ENCODE measurements around the gene PI4KA. TPM values are rescaled to one million over a fixed set of nuclear protein-coding genes. Genes with fewer than 3 reads are reported as not detected.
"Not testable (repeated sequence)": the region's sequence is repeated elsewhere in the genome, so short reads cannot be mapped to it uniquely, and the experiment has no call there.

Gene PI4KA
- total RNA-seq, 3 donors from 2014 or later = 62.7 to 103 (median 73.5) TPM

- no peaks in the 10 kb centered on the region for H3K36me3 ChIP-seq
- no peak overlapping the region for H3K27ac ChIP-seq
Measured at GRCh38 chr22:20721409-20722218, 137.0 kb downstream of the PI4KA start.

GRCh38 chr22:20720692-20721408 lies 137.8 kb downstream of the PI4KA start:
- H3K4me3 ChIP-seq = no peak overlapping the region
- no peak for DNase-seq (ENCODE audit: low spot score in 2 of 2)
- no peaks in the 10 kb centered on the region for H3K27me3 ChIP-seq
- no peaks in the 10 kb centered on the region for H3K36me3 ChIP-seq
- no peaks in the 10 kb centered on the region for H3K9me3 ChIP-seq
- intact Hi-C loops (cut with DNase I; ENCODE audit: low total_unique reads) = no loop called here
- no peak overlapping the region for H3K27ac ChIP-seq
- H3K4me1 ChIP-seq = no peaks in the 10 kb centered on the region
- TF ChIP-seq POLR2A (IDR thresholded peaks at IDR 0.05) (no peak), POLR2AphosphoS5 (IDR thresholded peaks at IDR 0.05) (no peak)
- TF ChIP-seq, protein P1, sequence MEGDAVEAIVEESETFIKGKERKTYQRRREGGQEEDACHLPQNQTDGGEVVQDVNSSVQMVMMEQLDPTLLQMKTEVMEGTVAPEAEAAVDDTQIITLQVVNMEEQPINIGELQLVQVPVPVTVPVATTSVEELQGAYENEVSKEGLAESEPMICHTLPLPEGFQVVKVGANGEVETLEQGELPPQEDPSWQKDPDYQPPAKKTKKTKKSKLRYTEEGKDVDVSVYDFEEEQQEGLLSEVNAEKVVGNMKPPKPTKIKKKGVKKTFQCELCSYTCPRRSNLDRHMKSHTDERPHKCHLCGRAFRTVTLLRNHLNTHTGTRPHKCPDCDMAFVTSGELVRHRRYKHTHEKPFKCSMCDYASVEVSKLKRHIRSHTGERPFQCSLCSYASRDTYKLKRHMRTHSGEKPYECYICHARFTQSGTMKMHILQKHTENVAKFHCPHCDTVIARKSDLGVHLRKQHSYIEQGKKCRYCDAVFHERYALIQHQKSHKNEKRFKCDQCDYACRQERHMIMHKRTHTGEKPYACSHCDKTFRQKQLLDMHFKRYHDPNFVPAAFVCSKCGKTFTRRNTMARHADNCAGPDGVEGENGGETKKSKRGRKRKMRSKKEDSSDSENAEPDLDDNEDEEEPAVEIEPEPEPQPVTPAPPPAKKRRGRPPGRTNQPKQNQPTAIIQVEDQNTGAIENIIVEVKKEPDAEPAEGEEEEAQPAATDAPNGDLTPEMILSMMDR (IDR thresholded peaks at IDR 0.05) = no peak

More at GRCh38 chr22:20721409-20722218, 137.0 kb downstream of the PI4KA start:
- Histone ChIP-seq H3K27me3 (no peaks in the 10 kb centered on the region), H3K4me3 (no peak overlapping the region), H3K9me3 (no peaks in the 10 kb centered on the region), H3K4me1 (no peaks in the 10 kb centered on the region)
- no peak for DNase-seq (ENCODE audit: low spot score in 2 of 2)
- intact Hi-C loops (cut with DNase I; ENCODE audit: low total_unique reads) = no loop called here
- TF ChIP-seq POLR2AphosphoS5 (IDR thresholded peaks at IDR 0.05) (no peak), POLR2A (IDR thresholded peaks at IDR 0.05) (no peak)
- TF ChIP-seq, protein P1 (IDR thresholded peaks at IDR 0.05) = no peak

GRCh38 chr22:20718727-20719126 lies 139.9 kb downstream of the PI4KA start:
- H3K27ac ChIP-seq; H3K4me3 ChIP-seq; H3K9me3 ChIP-seq; H3K36me3 ChIP-seq; H3K4me1 ChIP-seq; DNase-seq (ENCODE audit: low spot score in 2 of 2); H3K27me3 ChIP-seq; intact Hi-C loops (cut with DNase I; ENCODE audit: low total_unique reads): not testable (repeated sequence)

- intact Hi-C loops (cut with DNase I; ENCODE audit: low total_unique reads); H3K4me1 ChIP-seq; H3K36me3 ChIP-seq; H3K9me3 ChIP-seq; H3K4me3 ChIP-seq; H3K27me3 ChIP-seq; H3K27ac ChIP-seq; DNase-seq (ENCODE audit: low spot score in 2 of 2): not testable (repeated sequence)
Measured at GRCh38 chr22:20717981-20718380, 140.6 kb downstream of the PI4KA start.

GRCh38 chr22:20717213-20717866 lies 141.3 kb downstream of the PI4KA start:
- H3K4me3 ChIP-seq; DNase-seq (ENCODE audit: low spot score in 2 of 2); H3K36me3 ChIP-seq; intact Hi-C loops (cut with DNase I; ENCODE audit: low total_unique reads); H3K27ac ChIP-seq; H3K9me3 ChIP-seq; H3K4me1 ChIP-seq; H3K27me3 ChIP-seq: not testable (repeated sequence)

GRCh38 chr22:20713116-20713515 lies 145.5 kb downstream of the PI4KA start:
- H3K36me3 ChIP-seq; H3K4me1 ChIP-seq; intact Hi-C loops (cut with DNase I; ENCODE audit: low total_unique reads); DNase-seq (ENCODE audit: low spot score in 2 of 2); H3K27ac ChIP-seq; H3K4me3 ChIP-seq; H3K27me3 ChIP-seq; H3K9me3 ChIP-seq: not testable (repeated sequence)

- H3K9me3 ChIP-seq; H3K4me3 ChIP-seq; H3K27ac ChIP-seq; H3K4me1 ChIP-seq; DNase-seq (ENCODE audit: low spot score in 2 of 2); intact Hi-C loops (cut with DNase I; ENCODE audit: low total_unique reads); H3K36me3 ChIP-seq; H3K27me3 ChIP-seq: not testable (repeated sequence)
Measured at GRCh38 chr22:20709966-20710365, 148.6 kb downstream of the PI4KA start.

DNA sequence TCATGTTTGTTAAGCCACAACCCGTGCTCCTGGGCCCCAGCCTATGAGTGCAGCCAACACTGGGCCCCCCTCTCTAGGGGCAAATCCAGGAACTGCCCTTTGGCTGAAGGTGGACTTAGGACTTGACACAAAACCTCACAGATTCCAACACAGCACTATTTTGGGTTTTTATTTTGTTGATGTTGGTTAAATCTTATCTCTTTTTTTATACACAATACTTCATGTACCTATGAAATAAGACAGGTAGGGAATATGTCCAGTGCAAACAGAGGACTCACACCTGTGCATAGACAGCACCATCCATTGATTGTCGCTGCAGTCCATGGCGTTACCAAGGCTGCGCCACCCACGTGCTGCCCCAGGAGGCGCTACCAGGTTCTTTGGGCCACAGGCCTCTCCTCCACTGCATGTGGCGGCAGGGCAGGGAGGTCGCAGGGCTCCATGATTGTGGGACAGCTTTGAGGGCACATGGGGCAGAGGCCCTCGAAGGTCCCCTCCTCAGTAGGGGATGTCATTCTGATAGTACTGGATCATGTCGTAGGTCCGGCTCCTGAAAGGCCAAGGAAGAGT lies 151.0 kb downstream of the PI4KA start:
- intact Hi-C loops (cut with DNase I; ENCODE audit: low total_unique reads); H3K4me1 ChIP-seq; H3K36me3 ChIP-seq; H3K27ac ChIP-seq; H3K27me3 ChIP-seq; H3K9me3 ChIP-seq; DNase-seq (ENCODE audit: low spot score in 2 of 2); H3K4me3 ChIP-seq: not testable (repeated sequence)

Measured in breast epithelium (tissue), 4 donors.